GM11168 (cell line): ENCODE measurements around the gene SDK1.
"Not testable (repeated sequence)": the region's sequence is repeated elsewhere in the genome, so short reads cannot be mapped to it uniquely, and the experiment has no call there.

ENCODE experiments used
- in situ Hi-C: fragments of 300-500 bp; cut with MboI; formaldehyde crosslinking; loops from one replicate; pipeline ENCODE4 v1.12.0; 2022; ENCODE audit warnings: low sequenced_read_pairs; ENCODE audit not compliant: unreplicated experiment

Gene SDK1

GRCh38 chr7:3573151-3573550, 272.1 kb downstream of the SDK1 start:
- in situ Hi-C loops: no loop called here

GRCh38 chr7:3574386-3574785, 273.3 kb downstream of the SDK1 start:
- in situ Hi-C loops: no loop called here

GRCh38 chr7:3575753-3576531, 274.9 kb downstream of the SDK1 start:
- in situ Hi-C loops: no loop called here

- in situ Hi-C loops: no loop called here
Observed at GRCh38 chr7:3578399-3578798, 277.3 kb downstream of the SDK1 start.

- in situ Hi-C loops: no loop called here
Observed at GRCh38 chr7:3579638-3580219, 278.7 kb downstream of the SDK1 start.

- in situ Hi-C loops: not testable (repeated sequence)
Observed at GRCh38 chr7:3582145-3582544, 281.1 kb downstream of the SDK1 start.

- in situ Hi-C loops: no loop called here
Observed at GRCh38 chr7:3585826-3586225, 284.8 kb downstream of the SDK1 start.

- in situ Hi-C loops: no loop called here
Observed at GRCh38 chr7:3588341-3588740, 287.3 kb downstream of the SDK1 start.

GRCh38 chr7:3589752-3590151, 288.7 kb downstream of the SDK1 start:
- in situ Hi-C loops: no loop called here

GRCh38 chr7:3591219-3591618, 290.2 kb downstream of the SDK1 start:
- in situ Hi-C loops: no loop called here

GRCh38 chr7:3591944-3592343, 290.9 kb downstream of the SDK1 start:
- in situ Hi-C loops: no loop called here

GRCh38 chr7:3592401-3593134, 291.5 kb downstream of the SDK1 start:
- in situ Hi-C loops: no loop called here

GRCh38 chr7:3594901-3595300, 293.8 kb downstream of the SDK1 start:
- in situ Hi-C loops: no loop called here

- in situ Hi-C loops: no loop called here
Observed at GRCh38 chr7:3598854-3599253, 297.8 kb downstream of the SDK1 start.

GRCh38 chr7:3605222-3605621, 304.2 kb downstream of the SDK1 start:
- in situ Hi-C loops: no loop called here

- in situ Hi-C loops: no loop called here
Observed at GRCh38 chr7:3606436-3606835, 305.4 kb downstream of the SDK1 start.

GRCh38 chr7:3607847-3608246, 306.8 kb downstream of the SDK1 start:
- in situ Hi-C loops: no loop called here

- in situ Hi-C loops: no loop called here
Observed at GRCh38 chr7:3616306-3616705, 315.3 kb downstream of the SDK1 start.

- in situ Hi-C loops: no loop called here
Observed at GRCh38 chr7:3630081-3630480, 329.0 kb downstream of the SDK1 start.

GRCh38 chr7:3634396-3634795, 333.3 kb downstream of the SDK1 start:
- in situ Hi-C loops: no loop called here

- in situ Hi-C loops: no loop called here
Observed at GRCh38 chr7:3636131-3636860, 335.2 kb downstream of the SDK1 start.
